DOHH2 (cell line): ENCODE measurements around the gene PAGE1.

Source experiments
- CTCF ChIP-seq: fragments of 200-600 bp; sonication (generic); IDR thresholded peaks from one replicate; pipeline ENCODE4 v1.5.1; 2014; ENCODE audit warnings: antibody characterized with exemption, mild to moderate bottlenecking, low read depth, low read length; ENCODE audit not compliant: poor library complexity, severe bottlenecking
- EZH2phosphoT487 ChIP-seq: fragments of 200-600 bp; sonication (generic); IDR thresholded peaks from 2 replicates; pipeline ENCODE4 v1.6.1; 2017; ENCODE audit warnings: borderline replicate concordance, mild to moderate bottlenecking, antibody characterized with exemption, low read length, moderate library complexity, mixed read lengths

DNA sequence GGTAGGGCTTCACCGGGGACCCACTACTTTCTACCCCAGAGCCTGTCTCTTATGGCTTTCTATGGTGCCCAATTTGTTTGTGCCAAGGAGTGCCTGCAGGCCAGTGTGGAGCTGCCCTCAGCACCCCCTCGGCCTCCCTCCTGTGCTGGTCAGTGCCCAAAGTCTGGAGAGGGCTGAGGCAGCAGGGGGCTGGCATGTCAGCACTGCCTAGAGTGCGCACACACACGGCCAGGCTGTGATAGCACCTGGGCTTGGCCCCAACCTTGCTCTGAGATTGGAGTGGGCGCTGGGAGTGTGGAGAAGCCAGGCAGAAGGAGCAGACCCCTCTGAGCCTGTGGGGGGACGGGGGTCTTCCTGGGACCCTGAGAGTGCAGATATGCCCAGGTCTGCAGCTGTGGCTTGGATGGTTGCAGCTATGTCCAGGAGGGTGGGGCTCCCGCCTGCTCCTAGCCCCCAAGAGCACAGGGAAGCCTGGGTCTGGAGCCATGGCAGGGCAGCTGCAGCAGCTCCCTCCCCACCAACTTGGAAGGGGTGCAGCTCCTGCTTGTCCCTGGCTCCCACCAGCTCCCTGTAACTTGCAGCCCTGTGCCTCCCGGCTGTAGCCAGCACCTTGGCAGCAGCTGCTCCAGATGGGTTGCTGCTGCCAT is 50.7 kb downstream of the PAGE1 start:
- TF ChIP-seq CTCF (no peak), EZH2phosphoT487 (no peak)
